Measurements from ENCODE around the gene NANOGP8.

Gene NANOGP8

DNA sequence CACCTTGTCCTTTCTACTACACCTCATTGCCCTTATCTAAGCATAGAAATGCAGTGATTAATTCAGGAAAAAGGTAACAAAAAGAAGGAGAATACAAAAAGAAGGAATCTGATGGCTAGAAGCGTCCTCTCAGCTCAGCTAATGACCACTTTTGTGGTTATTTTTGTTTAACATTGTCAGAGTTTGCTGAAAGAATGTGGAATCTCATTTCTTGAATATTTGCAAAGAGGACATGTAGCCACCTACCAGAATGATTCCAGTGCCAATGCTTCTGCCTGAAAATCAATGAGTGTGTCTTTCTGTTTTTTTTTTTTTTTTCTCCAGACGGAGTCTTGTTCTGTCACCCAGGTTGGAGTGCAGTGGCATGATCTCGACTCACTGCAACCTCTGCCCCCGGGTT, 24.5 kb downstream of the NANOGP8 start:
- DNase-seq (ENCODE audit: low spot score), result no peak

DNA sequence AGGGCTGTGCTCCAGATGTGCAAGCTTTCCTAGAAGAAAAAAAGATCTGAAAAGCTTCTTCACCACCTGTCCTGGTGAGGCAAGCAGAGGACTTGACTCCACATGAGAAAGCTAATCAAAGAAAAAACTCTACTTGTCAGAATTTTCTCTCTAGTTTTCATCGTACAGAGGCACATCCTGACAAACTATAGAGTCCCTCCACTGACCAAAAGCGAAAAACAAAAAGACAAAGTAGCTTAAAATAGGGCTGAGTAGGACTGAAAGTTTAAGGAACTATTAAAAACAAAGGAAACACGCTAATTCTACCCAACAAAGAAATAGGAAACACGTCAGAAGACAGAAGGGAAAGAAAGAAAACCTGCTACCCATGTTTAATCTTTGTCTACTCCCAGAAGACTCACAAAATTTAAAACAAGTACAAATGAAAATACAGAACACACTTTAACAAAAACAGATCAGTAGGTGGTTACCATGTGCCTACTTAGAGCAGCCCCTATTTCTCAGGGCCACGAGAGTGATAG, 26.5 kb downstream of the NANOGP8 start:
- no peak for DNase-seq (ENCODE audit: low spot score)

DNA sequence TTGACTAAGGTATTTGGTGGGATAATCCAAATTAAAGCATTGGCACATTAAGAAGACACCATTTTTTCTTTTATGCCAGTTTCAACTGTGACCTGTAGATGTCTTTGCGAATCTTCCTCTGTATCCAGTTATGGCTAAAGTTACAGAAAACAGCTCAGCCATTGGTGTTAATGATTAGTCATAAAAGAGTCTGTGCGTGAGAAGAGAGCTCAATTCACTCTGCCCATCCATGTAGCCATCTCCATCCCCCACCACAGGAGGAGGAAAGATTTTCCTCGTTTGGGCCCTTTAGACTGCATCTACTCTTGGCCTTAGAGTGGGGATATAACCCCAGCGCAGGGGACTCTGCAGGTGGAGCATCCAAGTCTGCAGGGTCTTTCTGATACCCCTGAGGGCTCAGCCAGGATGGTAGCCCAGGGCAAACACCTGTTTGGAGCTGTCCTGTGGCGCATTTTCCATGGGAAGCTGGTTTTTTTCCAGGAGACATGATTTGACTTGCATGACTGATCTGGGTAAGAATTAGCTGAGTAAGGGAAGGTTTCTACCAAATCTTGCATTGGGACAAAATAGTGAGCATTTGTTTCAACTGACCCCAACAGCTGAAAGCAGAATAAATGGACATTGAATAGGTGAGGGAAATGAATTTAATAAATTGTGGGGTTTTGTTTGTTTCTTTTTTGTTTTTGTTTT, 29.5 kb downstream of the NANOGP8 start:
- no peak for DNase-seq (ENCODE audit: low spot score)

DNA sequence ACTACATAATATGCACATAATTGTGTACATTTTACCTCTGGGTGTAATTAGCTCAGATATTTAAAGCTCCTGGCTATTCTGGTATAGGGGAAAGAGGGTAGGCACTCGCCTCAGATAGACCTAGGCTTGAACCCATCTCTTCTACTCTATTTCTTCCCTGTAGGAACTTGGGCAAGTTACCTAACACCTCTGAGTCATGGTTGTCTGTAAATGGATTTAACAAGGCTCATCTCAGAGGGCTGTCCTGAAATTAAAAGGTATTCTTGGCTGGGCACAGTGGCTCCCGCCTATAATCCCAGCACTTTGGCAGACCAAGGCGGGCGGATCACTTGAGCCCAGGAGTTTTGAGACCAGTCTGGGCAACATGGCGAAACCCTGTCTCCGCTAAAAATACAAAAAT, 30.7 kb downstream of the NANOGP8 start:
- no peak for DNase-seq (ENCODE audit: low spot score)

DNA sequence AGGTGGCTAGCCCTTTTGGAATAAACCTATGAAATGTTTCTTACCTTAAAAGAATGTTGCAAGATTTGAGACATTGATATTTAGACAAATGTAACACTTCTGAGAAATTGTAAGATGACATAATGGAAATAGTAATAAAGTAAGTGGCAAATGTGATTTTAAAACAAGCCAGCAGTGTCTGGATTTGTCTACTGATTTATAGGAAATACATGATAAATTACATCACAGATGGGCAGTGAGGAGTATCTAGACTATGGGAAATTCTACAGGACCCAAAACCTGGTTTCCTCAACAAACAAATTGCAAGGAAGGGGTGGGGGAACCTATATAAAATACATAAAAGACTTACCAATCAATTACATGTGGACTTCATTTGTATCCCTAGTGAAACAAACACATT, 37.1 kb downstream of the NANOGP8 start:
- no peak for DNase-seq (ENCODE audit: low spot score)

DNA sequence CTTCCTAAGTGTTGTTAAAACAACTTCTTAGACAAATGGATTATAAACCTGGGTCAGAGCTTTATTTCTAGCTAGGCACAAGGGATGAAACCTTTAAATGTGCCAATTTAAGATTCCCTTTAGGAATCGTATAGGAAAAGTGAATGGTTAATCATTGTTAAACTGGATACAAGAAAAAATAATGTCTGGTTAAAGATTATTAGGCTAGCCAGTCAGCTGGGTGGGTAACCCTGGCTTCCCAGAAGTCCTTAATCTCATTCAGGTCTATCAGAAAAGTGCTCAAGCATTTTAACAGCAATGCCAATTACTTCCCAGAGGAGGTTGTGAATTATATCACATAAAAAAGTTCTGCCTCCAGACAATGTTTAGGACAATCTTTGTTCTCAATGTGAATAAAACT, 37.6 kb downstream of the NANOGP8 start:
- no peak for DNase-seq (ENCODE audit: low spot score)

DNA sequence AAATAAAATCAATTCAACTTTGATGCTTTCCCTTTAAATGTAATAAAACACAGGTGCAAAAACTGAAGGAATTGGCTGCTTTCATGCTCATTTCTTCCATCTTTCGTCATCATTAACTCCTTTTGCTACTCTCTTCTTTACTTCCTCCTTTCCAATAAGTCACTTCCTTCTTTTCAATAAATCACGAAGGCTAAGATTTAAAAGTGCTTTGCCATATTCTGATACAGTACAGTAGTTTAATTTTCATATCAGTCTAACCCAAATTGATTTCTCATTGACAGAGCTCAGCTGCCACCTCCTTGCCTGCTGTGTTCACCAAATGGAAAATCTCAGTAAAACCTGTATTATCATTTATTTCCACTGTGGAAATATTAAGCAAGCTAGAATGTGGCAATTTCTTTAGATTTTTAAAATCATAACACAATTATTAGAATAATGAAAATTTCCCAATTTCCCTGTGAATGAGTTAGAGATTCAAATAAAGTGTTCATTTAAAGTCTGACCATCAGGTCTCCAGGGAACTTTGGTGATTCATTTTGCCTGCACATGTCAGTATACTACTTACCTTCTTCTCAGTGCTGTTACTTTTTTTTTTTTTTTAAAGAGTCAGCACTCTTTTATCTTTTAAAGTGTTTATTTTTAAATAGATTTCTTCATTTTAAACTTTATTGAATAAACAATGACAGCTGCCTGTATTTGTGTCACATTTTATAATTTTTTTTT, 41.6 kb downstream of the NANOGP8 start:
- DNase-seq (ENCODE audit: low spot score), result peak; percentile 13

DNA sequence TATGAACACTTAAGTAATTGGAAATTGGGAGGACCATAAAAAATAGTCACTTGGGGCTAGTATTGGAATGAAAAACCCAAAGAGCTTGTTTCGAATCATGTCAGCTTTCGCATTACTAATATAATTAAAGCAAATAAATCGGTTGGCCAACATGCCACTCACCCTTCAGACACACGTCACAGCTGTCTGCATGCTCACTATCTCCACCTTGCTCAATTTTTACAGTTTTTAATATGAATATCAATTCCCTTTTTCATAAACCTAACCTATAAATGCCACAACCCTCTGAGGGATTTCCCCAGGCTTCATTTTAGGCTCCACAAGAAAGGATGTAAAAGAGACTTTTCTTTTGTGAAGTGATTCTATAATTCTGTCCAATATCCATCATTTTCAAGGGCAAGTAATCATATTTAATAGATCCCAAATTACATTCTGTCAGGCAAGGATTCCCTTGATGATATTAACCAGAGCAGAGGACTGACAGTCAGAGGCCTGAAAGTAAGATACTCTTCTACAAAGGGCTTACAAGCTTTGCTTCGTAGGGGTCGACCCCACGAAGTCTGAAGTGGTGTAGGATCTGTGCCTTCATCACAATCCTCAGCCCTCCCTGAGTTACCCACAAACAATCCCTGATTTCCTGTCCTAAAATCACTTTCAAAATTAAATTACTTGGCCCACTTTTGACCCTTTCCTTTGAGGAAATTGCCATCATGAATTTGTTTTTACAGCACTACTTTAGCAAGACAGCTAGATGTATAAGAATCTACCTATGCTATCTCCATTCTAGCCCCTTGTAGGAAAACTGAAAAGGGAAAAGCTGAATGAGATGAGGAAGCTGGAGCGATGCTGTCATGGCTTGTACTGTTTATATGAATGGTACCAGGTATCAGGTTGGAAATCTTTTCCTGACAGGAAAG, 44.5 kb downstream of the NANOGP8 start:
- no peak for DNase-seq (ENCODE audit: low spot score)

DNA sequence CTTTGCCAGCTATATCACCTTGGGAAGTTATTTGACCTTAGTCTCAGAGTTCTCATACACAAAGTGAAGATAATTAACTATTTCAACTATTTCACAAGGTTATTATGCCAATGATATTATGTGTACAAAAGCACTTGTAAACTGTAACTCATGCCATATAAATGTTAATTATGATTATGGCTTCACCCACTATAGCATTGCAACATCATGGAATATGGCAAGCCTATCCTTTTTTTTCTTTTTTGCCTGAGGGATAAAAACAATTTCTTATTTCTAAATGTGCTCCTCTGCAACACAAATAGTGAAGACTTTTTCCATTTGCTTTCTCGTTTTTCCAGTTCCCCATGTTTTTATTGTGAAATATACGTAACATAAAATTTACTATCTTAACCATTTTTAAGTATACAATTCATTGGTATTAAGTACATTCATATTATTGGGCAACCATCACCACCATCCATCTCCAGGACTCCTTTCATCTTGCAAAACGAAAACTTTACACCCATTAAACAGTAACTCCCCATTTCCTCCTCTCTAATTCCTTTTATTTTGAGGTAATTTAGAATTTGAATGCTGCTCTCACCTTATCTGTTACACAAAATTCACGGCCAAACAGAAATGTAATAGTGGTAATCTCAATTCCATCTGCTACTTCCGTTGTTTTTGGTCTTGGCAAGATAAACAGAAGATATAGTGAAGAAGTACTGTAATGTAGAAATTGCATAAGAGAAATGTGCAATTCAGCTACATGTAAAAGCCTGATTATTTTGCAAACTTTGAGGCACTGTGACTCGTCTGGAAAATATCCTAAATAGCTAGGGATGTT, 46.3 kb downstream of the NANOGP8 start:
- DNase-seq (ENCODE audit: low spot score), result no peak
